Adrenal gland (tissue), 5 donors: Measurements from ENCODE around the gene OS9.

Experiments used
- POLR2A ChIP-seq, 2 donors: fragments of 450-650 bp; IDR thresholded peaks; one replicate each; pipeline ENCODE4 v1.6.1; 2017; ENCODE audit warnings: antibody characterized with exemption in 2 of 2, mild to moderate bottlenecking in 2 of 2, moderate library complexity in 1 of 2
- TF ChIP-seq, protein P1 (sequence below), 6 experiments: fragments of 450-650 bp in 4 of 6; fragments of 200-600 bp in 2 of 6; sonication (generic) in 1 of 6; IDR thresholded peaks; 1 replicate in 5 of 6; 2 replicates in 1 of 6; pipeline versions ENCODE4 v1.5.1 to v1.8.0; 2016 to 2021; ENCODE audit warnings: antibody characterized with exemption in 6 of 6, mild to moderate bottlenecking in 2 of 6, moderate library complexity in 1 of 6
- donor health status: DM: no; HTN: no; CAD: no.

DNA sequence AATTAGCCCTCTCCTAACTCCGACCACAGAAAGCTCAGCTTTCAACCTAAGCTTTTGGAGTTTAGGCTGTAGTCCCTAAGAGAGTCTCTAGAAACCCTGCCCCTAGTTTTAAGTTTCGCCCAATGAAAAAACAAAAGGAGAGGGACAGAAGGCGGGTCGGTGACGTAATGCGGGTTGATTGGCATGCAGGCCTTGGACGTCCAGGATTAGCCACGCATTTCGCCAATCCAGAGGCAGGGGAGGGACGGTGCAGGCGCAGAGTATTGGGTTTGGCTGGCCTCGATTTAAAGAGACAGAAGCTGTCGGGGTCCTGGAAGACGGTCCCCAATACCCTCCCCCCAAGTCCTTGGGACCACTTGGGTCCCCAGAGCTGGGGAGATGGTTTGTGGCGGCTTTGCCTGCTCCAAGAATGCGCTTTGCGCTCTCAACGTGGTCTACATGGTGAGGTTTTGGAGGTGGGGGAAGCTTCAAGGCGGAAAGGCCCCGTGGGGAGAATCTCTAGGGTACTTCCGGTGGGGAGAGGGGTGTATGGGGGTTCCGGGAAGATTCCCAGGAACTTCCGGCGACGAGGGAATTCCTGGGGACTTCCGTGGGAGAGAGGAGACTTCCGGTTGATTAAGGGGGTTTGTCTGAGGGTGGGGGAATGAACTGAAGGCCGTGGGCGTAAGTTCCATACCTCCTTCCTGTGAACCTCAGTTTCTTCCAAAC, 51.0 kb downstream of the OS9 start, which contains the start of gene TSPAN31:
- TF ChIP-seq, protein P1, sequence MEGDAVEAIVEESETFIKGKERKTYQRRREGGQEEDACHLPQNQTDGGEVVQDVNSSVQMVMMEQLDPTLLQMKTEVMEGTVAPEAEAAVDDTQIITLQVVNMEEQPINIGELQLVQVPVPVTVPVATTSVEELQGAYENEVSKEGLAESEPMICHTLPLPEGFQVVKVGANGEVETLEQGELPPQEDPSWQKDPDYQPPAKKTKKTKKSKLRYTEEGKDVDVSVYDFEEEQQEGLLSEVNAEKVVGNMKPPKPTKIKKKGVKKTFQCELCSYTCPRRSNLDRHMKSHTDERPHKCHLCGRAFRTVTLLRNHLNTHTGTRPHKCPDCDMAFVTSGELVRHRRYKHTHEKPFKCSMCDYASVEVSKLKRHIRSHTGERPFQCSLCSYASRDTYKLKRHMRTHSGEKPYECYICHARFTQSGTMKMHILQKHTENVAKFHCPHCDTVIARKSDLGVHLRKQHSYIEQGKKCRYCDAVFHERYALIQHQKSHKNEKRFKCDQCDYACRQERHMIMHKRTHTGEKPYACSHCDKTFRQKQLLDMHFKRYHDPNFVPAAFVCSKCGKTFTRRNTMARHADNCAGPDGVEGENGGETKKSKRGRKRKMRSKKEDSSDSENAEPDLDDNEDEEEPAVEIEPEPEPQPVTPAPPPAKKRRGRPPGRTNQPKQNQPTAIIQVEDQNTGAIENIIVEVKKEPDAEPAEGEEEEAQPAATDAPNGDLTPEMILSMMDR (IDR thresholded peaks at IDR 0.05) = peak in 1 of 6 experiments; percentile 7
- peak; percentile 69 to 90 for TF ChIP-seq POLR2A (IDR thresholded peaks at IDR 0.05)
